H1 (cell line): ENCODE results near the gene PARK7. TPM values are rescaled to one million over a fixed set of nuclear protein-coding genes. Genes with fewer than 3 reads are reported as not detected.

Experiments
- CTCF ChIA-PET: fragments of 300-600 bp; sonication (Branson Sonifier 250); formaldehyde crosslinking; loops from one replicate; lab custom pipeline; 2021; ENCODE audit not compliant: partially characterized antibody; lab: Charles Lee
- POLR2A ChIA-PET: fragments of 300-600 bp; sonication (Branson Sonifier 250); formaldehyde crosslinking; loops from one replicate; lab custom pipeline; 2021; ENCODE audit warnings: inconsistent platforms; ENCODE audit not compliant: partially characterized antibody; lab: Charles Lee
- DNase-seq, 2 experiments: peaks; one replicate each; pipeline versions ENCODE4 v3.0.0 to v3.0.0-alpha.2; 2010 to 2022; ENCODE audit warnings: low spot score in 2 of 2, low read depth in 1 of 2, mixed read lengths in 1 of 2
- FAIRE-seq: peaks from 2 replicates; lab custom pipeline; 2011; peaks lifted over from hg19 to GRCh38; lab: Jason Lieb, UNC
- H2AFZ ChIP-seq: 2 replicates; pipeline ENCODE4 v1.8.1; 2012; ENCODE audit warnings: low read length, inconsistent platforms
- H2AK5ac ChIP-seq: 2 replicates; pipeline ENCODE4 v1.6.1; 2013; ENCODE audit warnings: low read depth, low read length
- H2BK120ac ChIP-seq: replicated peaks from 2 replicates; pipeline ENCODE3; 2013; ENCODE audit warnings: low read depth, low read length, inconsistent platforms
- H2BK12ac ChIP-seq: 2 replicates; pipeline ENCODE4 v1.6.1; 2013; ENCODE audit warnings: low read depth, low read length
- H2BK15ac ChIP-seq: 2 replicates; pipeline ENCODE4 v1.6.1; 2013; ENCODE audit warnings: low read length
- H2BK20ac ChIP-seq: 2 replicates; pipeline ENCODE4 v1.6.1; 2013; ENCODE audit warnings: low read length
- H2BK5ac ChIP-seq: 2 replicates; pipeline ENCODE4 v1.6.1; 2013; ENCODE audit warnings: low read depth, low read length
- H3K14ac ChIP-seq: 2 replicates; pipeline ENCODE4 v1.6.1; 2013; ENCODE audit warnings: inconsistent platforms; ENCODE audit not compliant: insufficient read length
- H3K18ac ChIP-seq: 2 replicates; pipeline ENCODE4 v1.6.1; 2013; ENCODE audit warnings: low read length; ENCODE audit errors: extremely low read depth
- H3K23ac ChIP-seq: 2 replicates; pipeline ENCODE4 v1.6.1; 2013; ENCODE audit warnings: inconsistent platforms; ENCODE audit not compliant: insufficient read length
- H3K23me2 ChIP-seq: 2 replicates; pipeline ENCODE4 v1.6.1; 2013; ENCODE audit warnings: low read depth, low read length
- H3K27ac ChIP-seq: 2 replicates; pipeline ENCODE4 v1.6.1; 2011; ENCODE audit warnings: low read depth, low read length, inconsistent platforms
- H3K27me3 ChIP-seq, 4 experiments: replicated peaks in 1 of 4; 1 replicate in 1 of 4; 2 replicates in 3 of 4; pipeline versions ENCODE4 v1.6.1 to v1.8.1; 2011 to 2013; ENCODE audit warnings: low read length in 3 of 4, mild to moderate bottlenecking in 3 of 4, inconsistent platforms in 2 of 4, mixed read lengths in 2 of 4, moderate library complexity in 1 of 4; ENCODE audit not compliant: control insufficient read depth in 3 of 4, insufficient read depth in 3 of 4; ENCODE audit errors: extremely low read depth in 1 of 4
- H3K36me3 ChIP-seq, 4 experiments: 2 replicates each; pipeline versions ENCODE4 v1.6.1 to v1.8.1; 2011 to 2013; ENCODE audit warnings: mild to moderate bottlenecking in 4 of 4, low read length in 3 of 4, moderate library complexity in 2 of 4, control low read depth in 1 of 4, inconsistent platforms in 1 of 4; ENCODE audit not compliant: insufficient read depth in 4 of 4, control insufficient read depth in 2 of 4
- H3K4ac ChIP-seq: replicated peaks from 2 replicates; pipeline ENCODE3; 2013; ENCODE audit warnings: low read length, low read depth, mixed read lengths, inconsistent platforms; ENCODE audit not compliant: insufficient read length
- H3K4me1 ChIP-seq, 4 experiments: replicated peaks in 1 of 4; 1 replicate in 1 of 4; 2 replicates in 3 of 4; pipeline versions ENCODE4 v1.6.1 to v1.8.1; 2011 to 2013; ENCODE audit warnings: low read length in 3 of 4, inconsistent platforms in 2 of 4, mixed read lengths in 1 of 4; ENCODE audit not compliant: insufficient read depth in 4 of 4, control insufficient read depth in 3 of 4
- H3K4me2 ChIP-seq, 2 experiments: 2 replicates each; pipeline versions ENCODE4 v1.6.1 to v1.8.1; 2011 to 2013; ENCODE audit warnings: low read depth in 2 of 2, low read length in 2 of 2, control low read depth in 1 of 2, inconsistent platforms in 1 of 2, mild to moderate bottlenecking in 1 of 2; ENCODE audit not compliant: insufficient read depth in 1 of 2
- H3K4me3 ChIP-seq, 4 experiments: fragments of 200-600, 300-600 bp in 1 of 4; sonication (generic), shearing (Covaris generic), sonication (Bioruptor Twin) in 1 of 4; 2 replicates each; pipeline versions ENCODE4 v1.5.1 to v1.8.1; 2011 to 2016; ENCODE audit warnings: low read length in 4 of 4, low read depth in 3 of 4, control low read depth in 2 of 4, inconsistent platforms in 2 of 4, mild to moderate bottlenecking in 2 of 4, mixed read lengths in 1 of 4, moderate library complexity in 1 of 4; ENCODE audit not compliant: insufficient read depth in 2 of 4; ENCODE audit errors: extremely low read depth in 1 of 4
- H3K56ac ChIP-seq: replicated peaks from 2 replicates; pipeline ENCODE3; 2013; ENCODE audit warnings: low read depth, mild to moderate bottlenecking, mixed read lengths, low read length, inconsistent platforms; ENCODE audit not compliant: insufficient read length
- H3K79me1 ChIP-seq: 2 replicates; pipeline ENCODE4 v1.6.1; 2013; ENCODE audit warnings: low read depth, low read length, control low read depth
- H3K79me2 ChIP-seq, 2 experiments: 2 replicates each; pipeline versions ENCODE4 v1.6.1 to v1.8.1; 2012 to 2013; ENCODE audit warnings: low read length in 2 of 2, mild to moderate bottlenecking in 2 of 2, inconsistent platforms in 1 of 2; ENCODE audit not compliant: insufficient read depth in 2 of 2, control insufficient read depth in 1 of 2
- H3K9ac ChIP-seq, 4 experiments: replicated peaks in 1 of 4; 1 replicate in 1 of 4; 2 replicates in 3 of 4; pipeline versions ENCODE4 v1.6.1 to v1.8.1; 2011 to 2013; ENCODE audit warnings: low read depth in 3 of 4, low read length in 3 of 4, control low read depth in 2 of 4, mild to moderate bottlenecking in 2 of 4, moderate library complexity in 2 of 4, inconsistent platforms in 1 of 4; ENCODE audit errors: extremely low read depth in 1 of 4
- H3K9me3 ChIP-seq, 2 experiments: 2 replicates each; pipeline versions ENCODE4 v1.6.1 to v1.8.1; 2012 to 2013; ENCODE audit warnings: mild to moderate bottlenecking in 2 of 2, moderate library complexity in 2 of 2, control low read depth in 1 of 2, inconsistent platforms in 1 of 2, low read depth in 1 of 2, low read length in 1 of 2, mixed read lengths in 1 of 2; ENCODE audit not compliant: insufficient read depth in 2 of 2
- H4K20me1 ChIP-seq, 2 experiments: replicated peaks in 1 of 2; 2 replicates each; pipeline versions ENCODE3 to v1.8.1; 2011 to 2013; ENCODE audit warnings: inconsistent platforms in 2 of 2, low read length in 2 of 2, mild to moderate bottlenecking in 1 of 2; ENCODE audit not compliant: insufficient read depth in 2 of 2, control insufficient read depth in 1 of 2
- H4K5ac ChIP-seq: 2 replicates; pipeline ENCODE4 v1.6.1; 2013; ENCODE audit warnings: low read length, low read depth, mixed read lengths, inconsistent platforms; ENCODE audit not compliant: insufficient read length
- H4K8ac ChIP-seq: 2 replicates; pipeline ENCODE4 v1.8.0; 2013; ENCODE audit warnings: mild to moderate bottlenecking, moderate library complexity, low read length, inconsistent platforms; ENCODE audit not compliant: insufficient read depth; ENCODE audit errors: extremely low read depth
- H4K91ac ChIP-seq: replicated peaks from 2 replicates; pipeline ENCODE3; 2013; ENCODE audit warnings: low read length, mixed read lengths, inconsistent platforms; ENCODE audit not compliant: insufficient read length
- polyA plus RNA-seq, 7 experiments: library from polyadenylated mRNA; depleted of rRNA in 3 of 7; stranded (reverse) in 5 of 7; unstranded in 2 of 7; fragments of >200 nt in 5 of 7; fragments of 200-250 nt in 2 of 7; gene quantifications; 1 replicate in 5 of 7; 2 replicates in 1 of 7; 4 replicates in 1 of 7; pipeline versions ENCODE4 v1.2.1 to v1.2.3, GENCODE V29; 2011 to 2013; ENCODE audit warnings: missing spikeins in 2 of 7, mixed read lengths in 2 of 7
- total RNA-seq: library from RNA; stranded (reverse); fragmentation: NEBNext Ultra II Directional; extraction: Animal tissue kit (Norgen Biotek cat#: 25700); gene quantifications from 2 replicates; pipeline ENCODE4 v1.2.1, GENCODE V29; 2021

PARK7 gene
- total and polyA plus RNA-seq, 2 of the 8 experiments (the other 6 are each of a cell fraction or from before 2014, with no cell fraction given), result 206 to 383 TPM

GRCh38 chr1:8020032-8020431 lies 58.5 kb downstream of the PARK7 start:
- Histone ChIP-seq H2BK120ac (no peak overlapping the region), H3K36me3 (no peaks in the 10 kb centered on the region), H3K56ac (no peak overlapping the region), H3K4me1 (peaks cover 7 to 26% (median 18%) of the 10 kb centered on the region in 4 experiments; a peak in 6 of 7 replicates), H3K9me3 (no peaks in the 10 kb centered on the region), H3K4me3 (no peak overlapping the region), H2AFZ (no peak overlapping the region), H3K9ac (no peak overlapping the region), H4K91ac (no peak overlapping the region), H3K27ac (no peak overlapping the region), H4K20me1 (peaks cover 11 to 12% of the 10 kb centered on the region in 2 experiments), H2AK5ac (no peak overlapping the region), H4K8ac (no peak overlapping the region; the same call in 1 of the 2 replicates), H3K4ac (no peak overlapping the region), H3K18ac (no peak overlapping the region), H2BK12ac (no peak overlapping the region), H2BK15ac (no peak overlapping the region), H4K5ac (no peak overlapping the region), H3K79me2 (peaks cover 16 to 100% of the 10 kb centered on the region in 2 experiments), H2BK20ac (no peak overlapping the region), H3K79me1 (no peaks in the 10 kb centered on the region), H2BK5ac (no peak overlapping the region), H3K23ac (no peak overlapping the region), H3K23me2 (no peaks in the 10 kb centered on the region), H3K27me3 (no peaks in the 10 kb centered on the region), H3K14ac (no peak overlapping the region), H3K4me2 (no peak overlapping the region)
- POLR2A ChIA-PET, result interaction anchor here (0.9 to 3.6 kb wide), 3 partner anchors 28 to 296 kb away, joined by 3 to 11 read pairs (median 8); no protein-coding TSS in a partner anchor
- DNase-seq (no peak), FAIRE-seq (no peak)
- CTCF ChIA-PET, result interaction anchor here (0.9 to 12.6 kb wide), 9 partner anchors 13 to 1115 kb away, joined by 3 to 211 read pairs (median 23); partner anchors contain the start of gene SLC45A1
